ENCODE results near the gene RAPGEF5.

RAPGEF5 gene, protein sequence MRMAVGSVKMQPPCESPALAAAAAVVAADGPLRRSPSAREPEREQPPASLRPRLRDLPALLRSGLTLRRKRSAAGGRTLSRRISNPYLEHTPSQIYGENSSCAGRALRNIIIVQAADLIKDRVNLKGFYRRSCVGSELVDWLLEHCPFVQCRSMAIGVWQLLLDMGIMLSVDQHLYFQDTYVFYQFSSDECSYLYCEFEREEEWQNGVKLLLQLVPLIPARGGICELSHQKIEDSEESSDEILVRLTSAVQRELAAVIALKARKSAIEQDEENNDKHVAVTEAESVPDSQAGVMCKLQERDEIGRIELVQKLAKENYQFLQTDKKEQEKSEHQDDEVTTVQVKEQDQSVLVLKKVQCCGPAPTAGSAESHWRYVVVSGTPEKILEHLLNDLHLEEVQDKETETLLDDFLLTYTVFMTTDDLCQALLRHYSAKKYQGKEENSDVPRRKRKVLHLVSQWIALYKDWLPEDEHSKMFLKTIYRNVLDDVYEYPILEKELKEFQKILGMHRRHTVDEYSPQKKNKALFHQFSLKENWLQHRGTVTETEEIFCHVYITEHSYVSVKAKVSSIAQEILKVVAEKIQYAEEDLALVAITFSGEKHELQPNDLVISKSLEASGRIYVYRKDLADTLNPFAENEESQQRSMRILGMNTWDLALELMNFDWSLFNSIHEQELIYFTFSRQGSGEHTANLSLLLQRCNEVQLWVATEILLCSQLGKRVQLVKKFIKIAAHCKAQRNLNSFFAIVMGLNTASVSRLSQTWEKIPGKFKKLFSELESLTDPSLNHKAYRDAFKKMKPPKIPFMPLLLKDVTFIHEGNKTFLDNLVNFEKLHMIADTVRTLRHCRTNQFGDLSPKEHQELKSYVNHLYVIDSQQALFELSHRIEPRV

DNA sequence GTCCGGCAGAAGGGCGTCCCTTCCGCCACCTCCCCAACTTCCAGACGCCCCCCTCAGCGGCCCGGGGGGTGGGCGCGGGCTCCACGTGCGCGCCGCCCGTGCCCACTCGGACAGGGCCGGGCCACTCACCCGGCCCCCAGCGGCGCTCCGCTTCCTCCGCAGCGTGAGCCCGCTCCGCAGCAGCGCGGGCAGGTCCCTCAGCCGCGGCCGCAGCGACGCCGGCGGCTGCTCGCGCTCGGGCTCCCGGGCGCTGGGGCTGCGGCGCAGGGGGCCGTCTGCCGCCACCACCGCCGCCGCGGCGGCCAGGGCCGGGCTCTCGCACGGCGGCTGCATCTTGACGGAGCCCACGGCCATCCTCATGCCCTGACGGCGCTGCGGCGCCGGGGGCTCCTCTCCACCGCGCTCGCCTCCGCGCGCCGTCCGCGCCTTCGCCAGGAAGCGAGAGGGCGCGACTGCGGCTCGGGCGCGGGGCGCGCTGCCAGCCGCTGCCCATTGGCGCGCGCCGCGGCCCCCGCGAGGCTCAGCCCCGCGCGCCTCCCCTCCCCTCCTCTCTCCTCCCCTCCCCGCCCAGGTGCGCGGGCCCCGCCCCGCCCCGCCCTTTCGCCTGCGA lies at the start of gene RAPGEF5:
Gene RAPGEF5 (minus strand): TSS at position 454 of the 610 bp plus-strand sequence. CDS start 94 bp downstream, at position 360.
- DNase-seq (ENCODE audit: low read depth): no peak

DNA sequence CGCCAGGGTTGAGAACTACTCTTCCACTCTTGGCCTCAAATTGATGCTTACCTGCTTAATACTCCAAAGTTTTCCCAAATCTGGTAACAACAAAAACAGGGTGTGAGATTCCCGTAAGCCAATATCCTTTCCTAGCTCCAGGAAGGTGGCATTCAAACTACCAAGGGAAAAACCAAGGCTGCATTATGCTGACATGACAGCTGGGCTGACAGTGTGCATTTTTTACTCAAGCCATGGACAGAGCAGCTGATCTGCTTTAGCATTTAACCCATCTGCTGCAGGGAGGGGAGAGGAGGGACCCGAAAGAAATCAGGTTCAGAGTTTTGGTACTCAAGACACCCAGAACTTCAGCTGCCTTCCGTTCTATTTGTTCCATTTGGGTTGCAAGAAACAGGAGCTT lies 49.8 kb upstream of the RAPGEF5 start:
- DNase-seq (ENCODE audit: low read depth): no peak

DNA sequence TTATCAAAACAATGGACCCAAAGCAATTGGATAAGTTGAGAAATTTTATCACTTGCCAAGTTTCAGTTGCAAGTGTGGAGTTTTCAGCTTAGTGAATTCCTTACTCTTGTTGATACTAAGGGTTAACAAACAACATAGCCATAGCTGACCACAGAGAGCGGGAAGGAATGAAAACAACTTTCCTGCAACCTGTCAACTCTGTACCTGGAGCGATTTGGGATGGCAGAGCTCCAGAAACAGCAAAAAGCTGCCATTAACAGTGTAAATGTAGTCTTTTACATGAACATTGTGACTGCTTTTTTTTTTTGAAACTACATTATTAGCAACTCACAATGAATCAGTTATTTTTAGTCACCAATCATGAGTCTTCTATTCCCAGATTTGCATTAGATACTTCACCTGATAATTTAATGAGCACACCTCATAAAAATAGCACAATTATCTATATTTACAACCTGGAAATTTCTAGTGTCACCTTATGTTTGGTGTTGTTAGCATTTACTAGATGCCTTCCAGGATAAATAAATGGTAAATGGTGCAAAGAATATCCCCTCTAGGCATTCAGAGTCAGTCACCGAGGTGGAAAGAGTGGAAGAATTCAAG lies 47.6 kb upstream of the RAPGEF5 start:
- no peak for DNase-seq (ENCODE audit: low read depth)

DNA sequence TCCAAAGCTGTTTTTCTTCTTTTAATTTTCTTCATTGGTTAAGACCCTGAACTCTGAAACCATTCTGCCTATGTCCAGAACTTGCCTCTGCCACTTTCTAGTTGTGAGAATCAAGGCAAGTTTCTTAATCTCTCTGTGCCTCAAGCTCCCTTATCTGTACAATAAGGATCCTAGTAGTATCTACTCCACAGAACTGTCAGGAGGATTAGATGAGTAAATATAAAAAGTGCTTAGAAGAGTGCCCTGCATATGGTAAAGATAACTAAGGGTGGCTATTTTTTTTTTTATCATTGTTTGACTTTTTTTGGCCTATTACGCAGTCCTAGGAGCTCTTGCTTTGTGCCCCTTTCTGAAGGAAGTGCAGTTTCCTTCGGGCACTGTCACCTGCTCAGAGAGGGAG lies 46.4 kb upstream of the RAPGEF5 start:
- DNase-seq (ENCODE audit: low read depth): no peak

DNA sequence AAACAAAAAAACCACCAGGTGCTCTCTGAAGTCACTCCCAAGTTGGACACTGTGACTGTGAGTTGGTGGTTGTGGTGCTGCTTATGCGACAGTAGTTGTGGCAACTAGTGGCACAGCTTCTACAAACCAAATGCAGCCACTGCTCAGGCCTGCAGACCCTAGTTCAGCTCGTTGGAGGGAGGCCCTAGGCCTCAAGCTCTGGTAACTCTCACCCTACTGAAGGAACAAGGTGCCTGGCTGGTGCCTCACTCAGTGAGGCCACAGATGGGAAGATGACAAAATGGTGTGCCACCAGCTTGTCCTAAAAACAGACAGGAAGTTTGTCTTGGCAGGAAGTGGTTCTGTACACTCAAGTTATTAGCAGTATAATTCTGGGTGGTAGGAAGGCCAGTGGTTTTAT lies 45.3 kb upstream of the RAPGEF5 start:
- no peak for DNase-seq (ENCODE audit: low read depth)

DNA sequence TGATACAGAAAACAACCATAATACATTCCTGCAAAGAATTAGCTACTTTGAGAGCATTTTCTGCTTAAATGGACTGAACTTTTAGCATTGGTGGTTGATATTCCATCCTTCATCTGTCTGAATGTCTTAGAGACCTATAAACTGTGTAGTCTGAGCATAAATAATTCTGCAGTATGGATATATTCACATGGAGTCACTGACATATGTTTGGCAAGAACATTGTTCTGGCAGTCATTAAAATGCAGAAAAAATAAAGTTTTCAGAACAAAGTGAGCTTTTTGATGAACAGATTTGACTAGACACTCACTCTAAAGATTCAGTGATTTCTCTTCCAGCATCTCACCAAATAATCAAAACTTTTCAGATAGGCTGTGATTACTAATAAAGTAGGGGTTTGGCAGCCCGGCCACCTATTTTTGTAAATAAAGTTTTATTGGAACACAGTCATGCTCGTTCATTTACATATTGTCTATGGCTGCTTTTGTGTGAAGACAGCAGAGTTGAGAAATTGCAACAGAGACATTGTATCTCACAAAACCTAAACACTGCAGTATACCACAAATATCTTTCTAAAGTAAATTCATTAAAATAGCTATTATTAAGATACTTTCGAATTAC lies 44.1 kb upstream of the RAPGEF5 start:
- no peak for DNase-seq (ENCODE audit: low read depth)

DNA sequence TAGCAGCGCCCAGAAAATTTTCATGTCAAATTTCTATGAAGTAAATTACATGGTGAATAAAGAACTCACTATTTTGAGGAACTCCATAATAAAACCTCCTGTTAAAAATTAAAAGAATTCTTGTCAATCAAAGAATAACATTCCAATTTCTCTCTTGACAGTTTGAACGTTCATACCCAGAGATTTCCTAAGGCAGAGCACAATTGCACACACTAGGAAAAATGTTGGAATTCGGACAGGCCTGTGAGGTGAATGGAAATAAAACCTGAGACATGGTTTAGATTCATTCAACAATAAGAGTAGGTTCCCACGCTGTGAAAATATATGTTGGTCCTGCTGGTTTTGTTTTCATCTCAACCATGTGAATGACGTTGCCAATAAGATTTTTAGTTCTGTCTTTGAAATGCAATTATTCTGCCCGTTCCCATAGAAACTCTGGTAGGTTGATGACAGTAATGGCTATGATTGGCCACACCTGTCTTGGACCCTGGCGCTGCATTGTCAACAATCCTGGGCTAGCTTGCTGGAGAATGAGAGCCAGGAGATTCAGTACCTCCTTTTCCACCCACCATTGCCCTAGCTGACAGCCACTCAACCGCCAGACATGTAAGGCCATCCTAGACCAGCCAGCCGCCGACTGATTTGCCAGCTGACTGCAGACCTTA lies 43.3 kb upstream of the RAPGEF5 start:
- no peak for DNase-seq (ENCODE audit: low read depth)

DNA sequence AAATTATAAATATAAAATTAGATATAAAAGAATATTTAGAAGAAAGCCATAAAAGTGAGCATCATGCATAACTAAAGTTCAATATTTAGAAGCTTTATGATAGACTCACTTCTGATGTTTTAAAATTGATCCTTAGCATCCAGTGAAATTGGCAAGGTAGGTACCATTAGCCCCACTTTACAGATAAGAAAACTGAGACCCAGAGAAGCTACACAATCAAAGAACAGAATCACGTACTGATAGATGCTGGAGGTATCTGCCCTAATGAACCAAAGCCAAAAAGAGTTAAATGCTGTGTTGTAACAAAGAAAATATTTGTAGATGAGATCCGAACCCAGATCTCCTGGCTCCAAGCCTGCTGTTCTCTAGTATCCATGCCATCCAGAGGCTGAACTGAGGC lies 42.6 kb upstream of the RAPGEF5 start:
- no peak for DNase-seq (ENCODE audit: low read depth)

DNA sequence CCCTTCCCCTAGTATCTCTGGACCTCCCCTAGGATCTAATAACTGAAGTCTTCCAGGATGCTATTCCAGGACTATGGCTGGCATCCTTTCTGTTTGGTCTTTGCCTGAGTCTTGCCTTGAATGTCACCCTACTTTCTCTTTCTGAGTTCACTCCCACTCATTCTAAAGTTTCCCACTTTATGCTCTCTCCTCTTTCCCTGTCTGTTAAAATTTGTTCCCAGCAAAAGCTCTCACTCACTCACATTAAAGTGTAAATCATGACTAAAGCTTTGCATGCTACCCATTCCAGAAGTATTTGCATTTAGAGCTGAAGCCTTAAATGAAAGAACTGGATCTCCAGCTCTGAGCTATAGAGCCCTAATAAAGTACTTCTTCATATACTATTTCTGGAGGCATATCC lies 42.1 kb upstream of the RAPGEF5 start:
- DNase-seq (ENCODE audit: low read depth): no peak

DNA sequence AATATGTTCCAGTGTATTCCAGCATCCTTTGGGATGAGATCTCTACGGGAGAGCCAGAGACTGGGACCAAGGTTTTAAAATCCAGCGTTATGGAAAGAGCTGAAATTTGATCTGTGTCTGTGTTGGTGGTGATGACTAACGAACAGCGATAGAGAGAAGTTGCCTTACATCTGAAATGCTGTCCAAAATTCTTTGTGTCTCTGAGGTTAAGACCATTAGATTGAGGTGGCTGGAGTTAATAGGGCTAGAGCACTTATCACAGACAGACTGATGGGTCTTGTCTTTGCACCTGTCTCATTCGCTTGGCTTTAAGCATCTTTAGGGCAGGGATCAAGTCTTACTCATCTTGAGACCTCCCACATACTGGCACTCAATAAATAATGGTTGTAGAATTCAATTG lies 41.0 kb upstream of the RAPGEF5 start:
- DNase-seq (ENCODE audit: low read depth): no peak

DNA sequence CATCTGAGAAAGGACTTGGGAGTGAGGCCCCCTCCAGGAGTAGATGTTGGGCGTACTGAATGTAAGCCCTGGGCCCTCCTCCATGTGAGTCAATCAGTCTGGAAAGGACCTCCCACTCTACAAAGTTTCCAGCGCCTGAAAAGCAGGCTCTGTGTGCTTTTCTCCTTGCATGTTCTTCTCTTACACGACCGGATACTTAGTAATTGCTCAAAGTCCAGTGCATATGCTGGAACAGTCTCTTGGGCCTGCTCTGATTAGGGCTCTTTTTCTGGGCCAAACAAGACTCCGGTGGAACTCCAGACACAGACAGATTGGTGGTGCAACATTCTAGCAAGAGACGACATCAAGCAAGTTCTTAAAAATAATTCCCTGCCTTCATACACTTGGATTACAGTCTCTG lies 38.3 kb upstream of the RAPGEF5 start:
- no peak for DNase-seq (ENCODE audit: low read depth)

DNA sequence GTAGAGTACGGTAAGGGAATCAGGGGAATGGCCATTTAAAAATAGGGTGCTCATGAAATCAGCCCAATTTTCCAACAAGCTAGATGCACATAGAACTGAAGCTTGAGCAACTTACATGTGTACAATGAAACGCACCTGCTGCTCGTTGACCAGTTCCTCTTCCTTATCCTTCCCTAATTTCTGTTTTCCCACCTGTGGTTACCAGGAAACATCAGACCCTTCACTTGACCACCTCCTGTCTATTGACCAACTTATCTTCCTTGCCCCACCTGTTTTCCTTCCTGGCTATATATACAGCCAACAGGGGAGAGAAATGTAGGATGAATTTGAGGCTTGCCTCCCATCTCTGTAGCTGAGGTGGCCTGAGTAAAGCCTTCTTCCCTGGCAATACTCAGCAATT lies 37.8 kb upstream of the RAPGEF5 start:
- DNase-seq (ENCODE audit: low read depth): no peak

DNA sequence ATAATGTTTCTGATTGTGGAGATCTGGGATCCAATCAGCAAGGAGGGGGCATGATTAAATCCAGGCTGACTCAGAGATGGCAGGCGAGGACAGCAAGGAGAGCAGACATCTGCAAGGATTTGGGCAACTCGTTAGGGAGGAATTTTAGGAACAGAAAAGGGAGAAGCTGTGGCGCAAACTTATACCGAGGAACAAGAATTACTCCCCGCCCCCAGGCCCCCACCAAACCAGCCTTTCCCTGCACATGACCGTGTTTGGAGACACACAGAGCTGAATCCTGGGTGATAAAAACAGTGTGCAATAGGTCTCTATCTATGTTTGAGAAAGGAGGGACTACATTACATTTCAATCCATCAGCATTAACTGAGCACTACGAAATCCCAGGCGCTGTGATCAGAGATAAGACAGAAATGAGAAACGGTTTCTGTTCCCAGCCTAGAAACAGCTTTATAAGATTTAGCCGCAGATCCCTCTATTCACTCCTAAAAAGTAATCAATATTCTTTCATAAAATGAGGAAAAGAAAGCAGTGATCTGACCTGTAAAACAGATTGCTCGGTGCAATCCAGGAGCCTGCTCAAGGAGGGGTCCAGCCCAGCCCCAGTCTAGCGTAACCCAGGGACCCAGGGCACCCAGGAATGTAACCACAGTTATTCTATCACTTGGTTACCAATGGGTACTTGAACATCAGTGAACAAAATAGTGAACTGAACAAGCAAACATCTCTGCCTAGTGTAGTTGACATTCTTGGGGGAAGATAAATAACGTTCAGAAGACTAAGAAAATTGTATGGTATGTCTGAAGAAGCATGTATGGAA lies 37.2 kb upstream of the RAPGEF5 start:
- DNase-seq (ENCODE audit: low read depth): no peak

DNA sequence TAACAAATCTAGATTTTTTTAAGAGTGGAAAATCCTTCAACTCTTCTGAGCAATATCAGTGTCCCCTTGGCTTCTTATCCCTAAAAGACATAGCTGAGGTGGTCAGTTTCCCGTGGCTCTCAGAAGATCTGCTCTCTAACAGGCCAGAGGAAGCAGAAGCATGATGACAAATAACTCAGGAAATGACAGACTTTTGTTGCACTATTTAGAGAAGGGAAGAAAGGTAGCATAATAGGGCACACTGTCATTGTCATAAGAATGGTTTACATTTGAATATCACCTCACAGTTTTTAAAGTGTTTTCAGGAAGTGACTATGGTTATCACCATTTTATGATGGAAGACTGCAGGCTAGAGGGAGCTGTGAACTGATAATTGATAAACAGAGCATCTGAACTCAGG lies 33.6 kb upstream of the RAPGEF5 start:
- no peak for DNase-seq (ENCODE audit: low read depth)

DNA sequence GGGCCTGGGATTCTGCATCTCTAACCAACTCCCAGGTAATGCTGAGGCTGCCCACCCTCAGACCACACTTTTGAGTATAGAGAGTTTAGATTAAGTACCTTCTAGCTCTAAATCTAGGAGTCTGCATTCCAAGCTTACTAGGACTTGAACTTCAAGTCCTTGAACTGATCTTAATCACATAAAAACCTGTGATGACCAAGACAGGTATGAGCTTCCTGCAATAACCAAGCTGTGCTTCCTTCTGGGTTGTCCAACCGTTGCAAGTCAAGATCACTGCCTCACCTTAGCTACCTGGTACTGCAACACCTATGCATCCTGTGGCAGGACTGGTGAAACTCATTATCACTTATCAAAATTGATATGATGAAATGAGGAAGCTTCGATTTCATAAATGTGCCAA lies 32.9 kb upstream of the RAPGEF5 start:
- DNase-seq (ENCODE audit: low read depth): no peak

DNA sequence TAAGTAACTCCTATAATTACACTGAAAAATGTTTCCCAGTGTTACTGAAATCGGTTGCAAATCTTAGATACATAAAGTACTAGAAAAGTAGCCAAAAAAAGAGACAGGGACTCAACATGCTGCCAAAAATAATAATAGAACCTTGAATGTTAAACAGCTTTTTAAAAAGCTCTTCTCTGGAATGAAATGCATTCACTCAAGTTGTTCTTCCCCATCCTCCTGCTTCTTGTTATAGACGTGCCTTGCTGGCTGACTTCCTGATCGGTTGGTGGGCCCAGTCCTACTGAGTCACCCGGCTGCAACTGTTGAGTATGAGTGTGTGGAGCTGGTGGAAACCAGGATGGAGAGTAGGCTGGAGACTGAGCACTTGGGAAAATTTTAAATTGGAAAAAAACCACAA lies 30.6 kb upstream of the RAPGEF5 start:
- DNase-seq (ENCODE audit: low read depth): peak; percentile 82

DNA sequence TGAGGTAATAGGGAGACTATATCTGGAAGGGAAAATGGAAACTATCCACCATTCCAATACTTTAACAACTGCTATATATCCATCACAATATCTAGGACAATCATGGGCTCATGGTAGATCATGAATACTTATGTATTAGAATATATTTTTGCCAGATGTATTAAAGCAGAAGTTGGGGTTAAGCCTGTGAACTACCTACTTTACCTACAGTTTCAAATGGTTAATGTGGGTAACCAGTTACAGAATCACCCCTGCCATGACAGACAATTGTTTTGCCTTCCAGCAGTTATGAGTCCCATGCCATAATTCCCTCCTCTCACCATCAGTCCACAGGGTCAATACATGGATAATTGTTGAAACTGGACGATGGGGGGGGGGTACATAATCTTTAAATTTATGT lies 29.9 kb upstream of the RAPGEF5 start:
- no peak for DNase-seq (ENCODE audit: low read depth)

DNA sequence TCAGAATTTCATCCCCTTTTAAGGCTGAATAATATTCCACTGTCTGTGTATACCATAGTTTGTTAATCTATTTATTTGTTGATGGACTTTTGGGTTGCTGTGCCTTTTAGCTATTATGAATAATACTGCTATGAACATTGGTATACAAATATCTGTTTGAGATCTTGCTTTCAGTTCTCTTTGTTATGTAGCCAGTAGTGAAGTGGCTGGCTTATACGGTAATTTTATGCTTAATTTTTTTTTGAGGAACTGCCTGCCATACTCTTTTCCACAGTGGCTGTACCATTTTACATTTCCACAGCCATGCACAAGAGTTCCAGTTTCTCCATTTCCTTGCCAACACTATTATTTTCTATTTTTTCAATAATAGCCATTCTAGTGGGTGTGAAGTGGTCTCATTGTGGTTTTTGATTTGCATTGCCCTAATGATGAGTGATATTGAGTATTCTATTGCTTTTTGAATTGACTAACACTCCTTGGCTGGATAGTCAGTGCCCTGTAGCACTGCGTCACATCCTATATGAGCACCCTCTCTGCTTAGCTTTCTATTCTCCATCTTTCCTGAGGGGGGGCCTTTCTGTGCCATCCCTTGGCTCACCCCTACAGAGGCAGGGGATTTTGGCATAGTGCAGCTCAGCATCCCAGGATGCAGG lies 29.4 kb upstream of the RAPGEF5 start:
- no peak for DNase-seq (ENCODE audit: low read depth)

DNA sequence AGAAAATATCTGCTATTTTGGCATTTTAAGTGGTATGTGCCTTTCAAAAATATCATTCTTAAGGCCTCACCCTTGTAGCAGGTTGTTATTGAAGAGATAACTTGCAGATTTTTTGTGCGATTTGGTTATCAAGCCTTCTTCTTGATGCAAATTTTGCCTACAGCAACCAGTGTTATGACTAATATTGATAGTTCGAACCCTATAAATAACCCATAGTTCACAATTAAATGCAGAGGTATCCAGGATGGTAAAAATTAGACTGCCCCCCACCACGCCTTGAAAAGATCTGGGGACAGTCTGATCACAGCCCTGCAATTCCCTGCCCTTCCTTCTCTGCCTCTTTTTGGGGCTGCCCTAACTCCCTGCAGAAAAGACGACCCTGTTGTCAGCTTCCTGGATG lies 28.4 kb upstream of the RAPGEF5 start:
- DNase-seq (ENCODE audit: low read depth): no peak

DNA sequence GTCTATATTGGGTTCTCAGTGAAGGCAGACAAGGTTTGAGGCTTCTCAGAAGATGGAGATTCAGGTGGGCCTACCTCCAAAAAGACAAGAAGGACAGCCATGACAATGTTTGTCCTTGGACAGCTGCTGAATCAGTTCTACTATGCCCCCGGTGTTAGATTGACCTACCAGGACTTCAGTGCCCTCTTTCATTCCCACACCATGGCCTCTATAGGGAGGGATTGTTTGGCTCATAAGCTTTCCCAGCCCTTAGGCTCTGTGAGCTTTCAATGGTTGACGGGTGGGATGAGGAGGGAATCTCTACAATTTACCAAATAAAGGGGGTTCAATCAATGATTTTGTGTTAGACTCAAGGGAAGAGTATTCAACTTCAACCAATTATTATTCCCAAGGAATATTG lies 23.4 kb upstream of the RAPGEF5 start:
- no peak for DNase-seq (ENCODE audit: low read depth)

All from stromal cell of bone marrow (primary cell).